Activated CD8-positive, alpha-beta T cell treated with anti-CD3 and anti-CD28 coated beads, Interleukin-2, amount 10 ng/mL, durations not matched to agents 7 days and 5 days (primary cell): ENCODE data around the gene TRAPPC2L. TPM values are rescaled to one million over a fixed set of nuclear protein-coding genes. Genes with fewer than 3 reads are reported as not detected.
"Not testable (repeated sequence)": the region's sequence is repeated elsewhere in the genome, so short reads cannot be mapped to it uniquely, and the experiment has no call there.

Experiments used
- ATAC-seq: fragments of 150-1000 bp; cut with Tn5 transposase; one replicate; pipeline ENCODE4 v1.10.0; 2021; ENCODE audit warnings: moderate library complexity
- CTCF ChIA-PET: fragments of 350-600 bp; sonication (Branson Sonifier 250); formaldehyde crosslinking; loops from one replicate; lab custom pipeline; 2021; ENCODE audit warnings: antibody characterized with exemption; lab: Charles Lee
- POLR2A ChIA-PET: fragments of 350-600 bp; sonication (Branson Sonifier 250); formaldehyde crosslinking; loops from one replicate; lab custom pipeline; 2021; ENCODE audit warnings: antibody characterized with exemption; lab: Charles Lee
- DNase-seq: peaks from one replicate; pipeline ENCODE4 v3.0.0-alpha.2; 2020
- H3K27ac Mint-ChIP-seq: one replicate; pipeline ENCODE4 v1.8.0; 2021; ENCODE audit warnings: mild to moderate bottlenecking, mixed read lengths
- H3K27me3 Mint-ChIP-seq: one replicate; pipeline ENCODE4 v1.8.0; 2021; ENCODE audit warnings: low read depth, mixed read lengths
- H3K36me3 Mint-ChIP-seq: one replicate; pipeline ENCODE4 v1.8.0; 2021; ENCODE audit warnings: low read depth, mixed read lengths
- H3K4me1 Mint-ChIP-seq: one replicate; pipeline ENCODE4 v1.8.0; 2021; ENCODE audit warnings: low read depth, mixed read lengths
- H3K4me3 Mint-ChIP-seq: one replicate; pipeline ENCODE4 v1.8.0; 2021; ENCODE audit warnings: mild to moderate bottlenecking, mixed read lengths
- H3K9me3 Mint-ChIP-seq: one replicate; pipeline ENCODE4 v1.8.0; 2022; ENCODE audit warnings: mixed read lengths; ENCODE audit not compliant: insufficient read depth
- total RNA-seq, 2 experiments: library from RNA; stranded (reverse); gene quantifications; one replicate each; pipeline ENCODE4 v1.2.3, GENCODE V29; 2021

Gene TRAPPC2L
- total RNA-seq, 2 experiments from 2014 or later: 61.2 to 65.3 TPM

GRCh38 chr16:88893127-88893968 lies 36.4 kb downstream of the TRAPPC2L start:
- Mint-ChIP-seq H3K36me3 (no peaks in the 10 kb centered on the region), H3K9me3 (no peaks in the 10 kb centered on the region), H3K27ac (no peak overlapping the region), H3K4me3 (no peak overlapping the region), H3K4me1 (no peaks in the 10 kb centered on the region), H3K27me3 (no peaks in the 10 kb centered on the region)
- CTCF ChIA-PET: no interaction called here
- POLR2A ChIA-PET: no interaction called here
- DNase-seq (no peak), ATAC-seq (no peak)

GRCh38 chr16:88894266-88894665 lies 37.3 kb downstream of the TRAPPC2L start:
- ATAC-seq, H3K4me3 Mint-ChIP-seq, H3K27me3 Mint-ChIP-seq, DNase-seq, H3K4me1 Mint-ChIP-seq, H3K9me3 Mint-ChIP-seq, CTCF ChIA-PET, POLR2A ChIA-PET, H3K36me3 Mint-ChIP-seq, H3K27ac Mint-ChIP-seq: not testable (repeated sequence)

GRCh38 chr16:88894681-88895300 lies 37.9 kb downstream of the TRAPPC2L start:
- no peak overlapping the region for H3K27ac Mint-ChIP-seq
- H3K9me3 Mint-ChIP-seq: no peaks in the 10 kb centered on the region
- no peaks in the 10 kb centered on the region for H3K27me3 Mint-ChIP-seq
- H3K4me3 Mint-ChIP-seq: no peak overlapping the region
- DNase-seq (no peak), ATAC-seq (no peak)
- POLR2A ChIA-PET: no interaction called here
- H3K4me1 Mint-ChIP-seq: no peaks in the 10 kb centered on the region
- CTCF ChIA-PET: no interaction called here
- H3K36me3 Mint-ChIP-seq: no peaks in the 10 kb centered on the region

- H3K9me3 Mint-ChIP-seq: no peaks in the 10 kb centered on the region
- CTCF ChIA-PET: no interaction called here
- no peaks in the 10 kb centered on the region for H3K36me3 Mint-ChIP-seq
- POLR2A ChIA-PET: no interaction called here
- ATAC-seq (no peak), DNase-seq (no peak)
- H3K27ac Mint-ChIP-seq: no peak overlapping the region
- H3K4me1 Mint-ChIP-seq: no peaks in the 10 kb centered on the region
- no peak overlapping the region for H3K4me3 Mint-ChIP-seq
- H3K27me3 Mint-ChIP-seq: no peaks in the 10 kb centered on the region
These were observed 38.4 kb downstream of the TRAPPC2L start for GRCh38 chr16:88895335-88895734.

GRCh38 chr16:88896238-88897070 lies 39.5 kb downstream of the TRAPPC2L start:
- no peaks in the 10 kb centered on the region for H3K36me3 Mint-ChIP-seq
- ATAC-seq (no peak), DNase-seq (no peak)
- ChIA-PET CTCF (no interaction called here), POLR2A (no interaction called here)
- H3K9me3 Mint-ChIP-seq: no peaks in the 10 kb centered on the region
- H3K4me3 Mint-ChIP-seq: no peak overlapping the region
- H3K4me1 Mint-ChIP-seq: no peaks in the 10 kb centered on the region
- H3K27ac Mint-ChIP-seq: no peak overlapping the region
- H3K27me3 Mint-ChIP-seq: no peaks in the 10 kb centered on the region

- no peaks in the 10 kb centered on the region for H3K9me3 Mint-ChIP-seq
- DNase-seq (no peak), ATAC-seq (no peak)
- CTCF ChIA-PET: no interaction called here
- no peaks in the 10 kb centered on the region for H3K27me3 Mint-ChIP-seq
- H3K4me1 Mint-ChIP-seq: no peaks in the 10 kb centered on the region
- no peaks in the 10 kb centered on the region for H3K36me3 Mint-ChIP-seq
- no peak overlapping the region for H3K4me3 Mint-ChIP-seq
- POLR2A ChIA-PET: no interaction called here
- no peak overlapping the region for H3K27ac Mint-ChIP-seq
These were observed 40.9 kb downstream of the TRAPPC2L start for GRCh38 chr16:88897696-88898425.

- H3K9me3 Mint-ChIP-seq: no peaks in the 10 kb centered on the region
- H3K4me1 Mint-ChIP-seq: no peaks in the 10 kb centered on the region
- CTCF ChIA-PET: no interaction called here
- DNase-seq (no peak), ATAC-seq (no peak)
- no peak overlapping the region for H3K27ac Mint-ChIP-seq
- POLR2A ChIA-PET: no interaction called here
- no peaks in the 10 kb centered on the region for H3K36me3 Mint-ChIP-seq
- no peak overlapping the region for H3K4me3 Mint-ChIP-seq
- no peaks in the 10 kb centered on the region for H3K27me3 Mint-ChIP-seq
These were observed 43.2 kb downstream of the TRAPPC2L start for GRCh38 chr16:88899901-88900661.

GRCh38 chr16:88900662-88901052 lies 43.7 kb downstream of the TRAPPC2L start:
- Mint-ChIP-seq H3K36me3 (no peaks in the 10 kb centered on the region), H3K27me3 (no peaks in the 10 kb centered on the region), H3K9me3 (no peaks in the 10 kb centered on the region), H3K4me3 (no peak overlapping the region), H3K27ac (no peak overlapping the region), H3K4me1 (no peaks in the 10 kb centered on the region)
- DNase-seq (no peak), ATAC-seq (no peak)
- CTCF ChIA-PET: no interaction called here
- POLR2A ChIA-PET: no interaction called here

GRCh38 chr16:88901718-88902337 lies 44.9 kb downstream of the TRAPPC2L start:
- Mint-ChIP-seq H3K27me3 (no peaks in the 10 kb centered on the region), H3K4me3 (no peak overlapping the region), H3K27ac (no peak overlapping the region), H3K36me3 (no peaks in the 10 kb centered on the region), H3K4me1 (peaks cover 2% of the 10 kb centered on the region), H3K9me3 (no peaks in the 10 kb centered on the region)
- ChIA-PET POLR2A (no interaction called here), CTCF (no interaction called here)
- ATAC-seq (no peak), DNase-seq (no peak)

GRCh38 chr16:88902744-88903143 lies 45.8 kb downstream of the TRAPPC2L start:
- Mint-ChIP-seq H3K27me3 (no peaks in the 10 kb centered on the region), H3K36me3 (no peaks in the 10 kb centered on the region), H3K4me3 (no peak overlapping the region), H3K9me3 (no peaks in the 10 kb centered on the region), H3K27ac (no peak overlapping the region), H3K4me1 (peaks cover 2% of the 10 kb centered on the region)
- CTCF ChIA-PET: no interaction called here
- POLR2A ChIA-PET: no interaction called here
- ATAC-seq (no peak), DNase-seq (no peak)

- peaks cover 2% of the 10 kb centered on the region for H3K4me1 Mint-ChIP-seq
- CTCF ChIA-PET: no interaction called here
- ATAC-seq (no peak), DNase-seq (no peak)
- H3K27me3 Mint-ChIP-seq: no peaks in the 10 kb centered on the region
- no peak overlapping the region for H3K27ac Mint-ChIP-seq
- H3K9me3 Mint-ChIP-seq: no peaks in the 10 kb centered on the region
- no peaks in the 10 kb centered on the region for H3K36me3 Mint-ChIP-seq
- no peak overlapping the region for H3K4me3 Mint-ChIP-seq
- POLR2A ChIA-PET: no interaction called here
These were observed 46.3 kb downstream of the TRAPPC2L start for GRCh38 chr16:88903267-88903666.
